RWPE1 (cell line): ENCODE results near the gene PDP2.
A peak's percentile ranks its signal among the peaks of the same experiment; 100 is the strongest.

ENCODE experiments used
- CTCF ChIA-PET: fragments of 350-600 bp; sonication (Branson Sonifier 250); formaldehyde crosslinking; extraction: SDS; loops from one replicate; lab custom pipeline; 2021; lab: Yijun Ruan, JAX
- POLR2A ChIA-PET: fragments of 400-600 bp; formaldehyde crosslinking; extraction: SDS; loops from one replicate; lab custom pipeline; 2020; ENCODE audit warnings: antibody characterized with exemption; ENCODE audit not compliant: low non-redundant PET; lab: Yijun Ruan, JAX
- DNase-seq: peaks from one replicate; pipeline ENCODE4 v3.0.0; 2012; ENCODE audit warnings: low spot score
- H3K27ac ChIP-seq: fragments of 450-650 bp; 2 replicates; pipeline ENCODE4 v1.5.1; 2017
- TF ChIP-seq, protein P1 (sequence below): fragments of 450-650 bp; conservative IDR thresholded peaks from 2 replicates; pipeline ENCODE4 v1.5.1; 2017; ENCODE audit warnings: low read depth, mild to moderate bottlenecking

The PDP2 gene

DNA sequence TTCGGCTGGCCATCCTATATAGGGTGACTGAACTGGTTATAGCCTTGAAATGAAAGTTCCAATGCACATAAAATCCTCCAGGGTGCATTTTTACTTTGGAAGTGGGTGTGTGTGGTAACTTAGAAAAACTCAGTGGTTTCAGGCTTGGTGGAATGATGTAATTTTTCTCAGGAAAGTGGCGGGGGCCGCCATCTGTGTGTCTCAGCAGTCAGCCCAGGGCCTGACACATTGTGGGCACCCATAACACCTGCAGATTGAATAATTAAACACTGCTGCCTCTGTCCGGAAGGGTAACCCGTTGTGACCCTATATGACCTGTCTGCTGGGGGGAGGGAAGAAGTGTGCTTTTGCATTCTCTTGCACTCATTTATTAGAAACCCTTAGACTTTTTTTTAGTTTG lies 2.2 kb upstream of the PDP2 start:
- no peak overlapping the region; the same call in 1 of the 2 replicates for H3K27ac ChIP-seq
- no peak for DNase-seq
- ChIA-PET CTCF (no interaction called here), POLR2A (no interaction called here)
- TF ChIP-seq, protein P1, sequence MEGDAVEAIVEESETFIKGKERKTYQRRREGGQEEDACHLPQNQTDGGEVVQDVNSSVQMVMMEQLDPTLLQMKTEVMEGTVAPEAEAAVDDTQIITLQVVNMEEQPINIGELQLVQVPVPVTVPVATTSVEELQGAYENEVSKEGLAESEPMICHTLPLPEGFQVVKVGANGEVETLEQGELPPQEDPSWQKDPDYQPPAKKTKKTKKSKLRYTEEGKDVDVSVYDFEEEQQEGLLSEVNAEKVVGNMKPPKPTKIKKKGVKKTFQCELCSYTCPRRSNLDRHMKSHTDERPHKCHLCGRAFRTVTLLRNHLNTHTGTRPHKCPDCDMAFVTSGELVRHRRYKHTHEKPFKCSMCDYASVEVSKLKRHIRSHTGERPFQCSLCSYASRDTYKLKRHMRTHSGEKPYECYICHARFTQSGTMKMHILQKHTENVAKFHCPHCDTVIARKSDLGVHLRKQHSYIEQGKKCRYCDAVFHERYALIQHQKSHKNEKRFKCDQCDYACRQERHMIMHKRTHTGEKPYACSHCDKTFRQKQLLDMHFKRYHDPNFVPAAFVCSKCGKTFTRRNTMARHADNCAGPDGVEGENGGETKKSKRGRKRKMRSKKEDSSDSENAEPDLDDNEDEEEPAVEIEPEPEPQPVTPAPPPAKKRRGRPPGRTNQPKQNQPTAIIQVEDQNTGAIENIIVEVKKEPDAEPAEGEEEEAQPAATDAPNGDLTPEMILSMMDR: no peak

DNA sequence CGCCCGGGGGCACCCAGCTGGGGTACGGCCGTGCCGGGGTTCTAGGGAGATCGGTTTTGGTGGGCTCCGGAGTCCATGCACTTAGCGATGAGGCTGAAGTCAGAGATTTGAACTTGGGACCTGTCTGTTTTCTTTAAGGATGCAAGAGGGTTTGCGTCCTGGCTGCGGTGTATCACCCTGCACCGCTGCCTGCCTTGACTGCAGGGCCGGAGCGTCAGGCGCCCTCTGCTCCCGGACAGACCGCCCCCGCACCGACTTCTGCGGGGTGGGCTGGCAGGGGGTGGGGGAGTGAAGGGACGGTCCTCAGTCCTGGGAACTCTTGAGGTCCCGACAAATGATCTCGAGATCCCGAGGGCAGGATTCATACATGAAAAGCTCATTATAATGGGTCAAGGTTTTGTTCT lies 701 bp downstream of the PDP2 start:
- ChIA-PET POLR2A (no interaction called here), CTCF (interaction anchor here (0.6 to 2.0 kb wide), 5 partner anchors 14 to 474 kb away, joined by 4 to 11 read pairs (median 7); no protein-coding TSS in a partner anchor)

GRCh38 chr16:66881560-66881959 lies 1.2 kb downstream of the PDP2 start:
- DNase-seq: no peak
- CTCF ChIA-PET: interaction anchor here (0.6 to 2.4 kb wide), 4 partner anchors 9 to 140 kb away, joined by 4 to 14 read pairs (median 6); no protein-coding TSS in a partner anchor
- TF ChIP-seq, protein P1: no peak
- H3K27ac ChIP-seq: no peak overlapping the region
- POLR2A ChIA-PET: interaction anchor here (0.8 kb wide), 1 partner anchor 51 kb away, joined by 3 read pairs; the partner anchor contains the start of gene NAE1

More for the DNA sequence above, 701 bp downstream of the PDP2 start:
- peak overlapping the region; percentile 61 for H3K27ac ChIP-seq
- no peak for DNase-seq
- TF ChIP-seq, protein P1: no peak

DNA sequence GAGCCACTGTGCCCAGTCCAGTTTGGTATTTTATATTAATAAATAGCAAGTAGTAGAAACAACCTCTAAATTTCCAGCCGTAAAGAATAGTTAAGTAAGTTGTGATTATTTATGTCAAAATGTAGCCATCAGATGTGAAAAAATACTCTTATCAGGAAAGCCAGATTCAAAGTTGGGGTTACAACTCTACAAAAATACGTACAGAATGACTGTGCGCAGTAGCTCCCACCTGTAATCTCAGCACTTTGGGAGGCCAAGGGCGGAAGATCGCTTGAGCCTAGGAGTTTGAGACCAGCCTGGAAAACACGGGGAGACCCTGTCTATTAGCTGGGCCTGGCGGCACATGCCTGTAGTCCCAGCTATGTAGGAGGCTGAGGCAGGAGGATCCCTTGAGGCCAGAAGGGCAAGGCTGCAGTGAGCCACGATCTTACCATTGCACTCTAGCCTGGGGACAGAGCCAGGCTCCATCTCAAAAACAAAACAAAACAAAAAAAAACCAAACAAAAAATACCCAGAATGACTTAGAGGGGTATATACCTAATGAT lies 1.7 kb downstream of the PDP2 start:
- DNase-seq: no peak
- POLR2A ChIA-PET: interaction anchor here (0.8 kb wide), 1 partner anchor 51 kb away, joined by 3 read pairs; the partner anchor contains the start of gene NAE1
- CTCF ChIA-PET: interaction anchor here (0.9 to 2.4 kb wide), 2 partner anchors 9 to 13 kb away, joined by 4 to 14 read pairs; no protein-coding TSS in a partner anchor

GRCh38 chr16:66882702-66883101 lies 2.4 kb downstream of the PDP2 start:
- DNase-seq: no peak
- POLR2A ChIA-PET: no interaction called here
- CTCF ChIA-PET: interaction anchor here (0.9 to 2.4 kb wide), 2 partner anchors 10 to 13 kb away, joined by 4 to 14 read pairs; no protein-coding TSS in a partner anchor
- no peak overlapping the region for H3K27ac ChIP-seq
- TF ChIP-seq, protein P1: no peak

More for the DNA sequence above, 1.7 kb downstream of the PDP2 start:
- TF ChIP-seq, protein P1: no peak
- no peak overlapping the region for H3K27ac ChIP-seq

GRCh38 chr16:66885491-66885890 lies 5.2 kb downstream of the PDP2 start:
- no peak overlapping the region for H3K27ac ChIP-seq
- ChIA-PET CTCF (interaction anchor here (0.6 to 2.9 kb wide), 2 partner anchors 9 to 30 kb away, joined by 3 to 15 read pairs; no protein-coding TSS in a partner anchor), POLR2A (no interaction called here)
- TF ChIP-seq, protein P1: no peak
- DNase-seq: no peak
